ENCODE results near the gene ARSB. TPM values are rescaled to one million over a fixed set of nuclear protein-coding genes. Genes with fewer than 3 reads are reported as not detected.

The ARSB gene
- total RNA-seq, 2 experiments from 2014 or later, result 4.4 to 5.2 TPM

- POLR2A ChIA-PET, result no interaction called here
- Mint-ChIP-seq H3K36me3 (ENCODE audit: low read depth) (no peaks in the 10 kb centered on the region), H3K27me3 (no peaks in the 10 kb centered on the region), H3K4me3 (no peak overlapping the region), H3K27ac (no peak overlapping the region), H3K4me1 (ENCODE audit: low read depth) (no peaks in the 10 kb centered on the region), H3K9me3 (no peaks in the 10 kb centered on the region)
- no peaks in the 10 kb centered on the region for H3K4me1 ChIP-seq (ENCODE audit: insufficient read depth, low read length)
- H3K9me3 ChIP-seq (ENCODE audit: control insufficient read depth in 1 of 2, insufficient read depth in 1 of 2, low read length in 2 of 2), result no peaks in the 10 kb centered on the region
- TF ChIP-seq, protein P1, sequence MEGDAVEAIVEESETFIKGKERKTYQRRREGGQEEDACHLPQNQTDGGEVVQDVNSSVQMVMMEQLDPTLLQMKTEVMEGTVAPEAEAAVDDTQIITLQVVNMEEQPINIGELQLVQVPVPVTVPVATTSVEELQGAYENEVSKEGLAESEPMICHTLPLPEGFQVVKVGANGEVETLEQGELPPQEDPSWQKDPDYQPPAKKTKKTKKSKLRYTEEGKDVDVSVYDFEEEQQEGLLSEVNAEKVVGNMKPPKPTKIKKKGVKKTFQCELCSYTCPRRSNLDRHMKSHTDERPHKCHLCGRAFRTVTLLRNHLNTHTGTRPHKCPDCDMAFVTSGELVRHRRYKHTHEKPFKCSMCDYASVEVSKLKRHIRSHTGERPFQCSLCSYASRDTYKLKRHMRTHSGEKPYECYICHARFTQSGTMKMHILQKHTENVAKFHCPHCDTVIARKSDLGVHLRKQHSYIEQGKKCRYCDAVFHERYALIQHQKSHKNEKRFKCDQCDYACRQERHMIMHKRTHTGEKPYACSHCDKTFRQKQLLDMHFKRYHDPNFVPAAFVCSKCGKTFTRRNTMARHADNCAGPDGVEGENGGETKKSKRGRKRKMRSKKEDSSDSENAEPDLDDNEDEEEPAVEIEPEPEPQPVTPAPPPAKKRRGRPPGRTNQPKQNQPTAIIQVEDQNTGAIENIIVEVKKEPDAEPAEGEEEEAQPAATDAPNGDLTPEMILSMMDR (IDR thresholded peaks at IDR 0.05), result no peak
- DNase-seq (no peak), ATAC-seq (ENCODE audit: poor library complexity) (no peak)
- intact Hi-C loops (cut with DNase I, micrococcal nuclease), result no loop called here
- no peak overlapping the region for H3K27ac ChIP-seq (ENCODE audit: low read depth in 1 of 2, low read length in 2 of 2)
- no peaks in the 10 kb centered on the region for H3K36me3 ChIP-seq (ENCODE audit: insufficient read depth, low read length)
- H3K27me3 ChIP-seq (ENCODE audit: control insufficient read depth in 1 of 2, insufficient read depth in 2 of 2, low read length in 2 of 2), result no peaks in the 10 kb centered on the region
- H3K4me3 ChIP-seq (ENCODE audit: low read length), result no peak overlapping the region
- CTCF ChIA-PET, result no interaction called here
Measured at GRCh38 chr5:78809444-78809843, 175.7 kb downstream of the ARSB start.

DNA sequence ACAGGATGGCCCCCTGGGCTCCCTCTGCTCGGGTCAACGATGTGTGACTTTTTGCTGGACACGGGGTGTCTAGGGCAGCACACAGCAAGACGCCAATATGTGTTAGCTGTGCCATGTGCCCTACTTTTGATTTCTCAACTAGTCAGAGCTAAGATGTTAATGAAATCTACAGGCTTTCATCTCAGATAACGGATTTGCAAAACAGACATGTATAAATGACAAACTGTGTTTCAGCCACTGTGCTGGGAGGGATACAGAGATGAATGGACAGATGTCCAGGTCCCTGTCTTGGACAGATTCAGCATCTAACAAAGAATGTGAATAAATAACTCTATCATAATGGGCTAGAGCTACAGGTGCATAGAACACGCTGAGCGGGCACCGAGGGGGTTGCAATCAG is 176.3 kb downstream of the ARSB start:
- Mint-ChIP-seq H3K4me1 (ENCODE audit: low read depth) (no peaks in the 10 kb centered on the region), H3K36me3 (ENCODE audit: low read depth) (no peaks in the 10 kb centered on the region), H3K27ac (no peak overlapping the region), H3K27me3 (no peaks in the 10 kb centered on the region), H3K4me3 (no peak overlapping the region), H3K9me3 (no peaks in the 10 kb centered on the region)
- no peak overlapping the region for H3K27ac ChIP-seq (ENCODE audit: low read depth in 1 of 2, low read length in 2 of 2)
- ATAC-seq (ENCODE audit: poor library complexity) (no peak), DNase-seq (no peak)
- intact Hi-C loops (cut with DNase I, micrococcal nuclease), result no loop called here
- H3K27me3 ChIP-seq (ENCODE audit: control insufficient read depth in 1 of 2, insufficient read depth in 2 of 2, low read length in 2 of 2), result no peaks in the 10 kb centered on the region
- ChIA-PET CTCF (no interaction called here), POLR2A (no interaction called here)
- H3K4me3 ChIP-seq (ENCODE audit: low read length), result no peak overlapping the region
- H3K4me1 ChIP-seq (ENCODE audit: insufficient read depth, low read length), result no peaks in the 10 kb centered on the region
- H3K9me3 ChIP-seq (ENCODE audit: control insufficient read depth in 1 of 2, insufficient read depth in 1 of 2, low read length in 2 of 2), result no peaks in the 10 kb centered on the region
- TF ChIP-seq, protein P1 (IDR thresholded peaks at IDR 0.05), result no peak
- no peaks in the 10 kb centered on the region for H3K36me3 ChIP-seq (ENCODE audit: insufficient read depth, low read length)

DNA sequence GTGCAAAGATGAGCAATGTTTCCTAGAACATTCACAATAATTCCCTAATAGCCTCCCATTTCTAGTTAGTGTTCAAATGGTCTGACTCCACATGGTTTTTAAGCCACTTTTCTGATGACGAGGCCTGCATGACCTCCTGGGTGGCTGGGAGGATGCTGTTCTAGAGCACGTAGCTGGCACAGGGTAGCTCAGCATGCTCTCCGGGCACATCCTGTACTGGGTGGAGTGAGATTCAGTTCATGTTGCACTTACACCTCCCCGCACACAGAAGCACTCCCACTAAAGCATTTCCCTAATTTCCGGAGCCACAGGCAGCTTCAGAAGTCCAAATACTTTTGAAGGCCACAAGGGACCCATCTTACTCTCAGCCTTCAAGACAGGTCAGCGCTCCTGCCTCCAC is 176.7 kb downstream of the ARSB start:
- intact Hi-C loops (cut with DNase I, micrococcal nuclease), result no loop called here
- H3K36me3 ChIP-seq (ENCODE audit: insufficient read depth, low read length), result no peaks in the 10 kb centered on the region
- Mint-ChIP-seq H3K36me3 (ENCODE audit: low read depth) (no peaks in the 10 kb centered on the region), H3K4me3 (no peak overlapping the region), H3K4me1 (ENCODE audit: low read depth) (no peaks in the 10 kb centered on the region), H3K9me3 (no peaks in the 10 kb centered on the region), H3K27ac (no peak overlapping the region), H3K27me3 (no peaks in the 10 kb centered on the region)
- no peak for ATAC-seq (ENCODE audit: poor library complexity)
- H3K27me3 ChIP-seq (ENCODE audit: control insufficient read depth in 1 of 2, insufficient read depth in 2 of 2, low read length in 2 of 2), result no peaks in the 10 kb centered on the region
- no peak for DNase-seq
- H3K4me3 ChIP-seq (ENCODE audit: low read length), result no peak overlapping the region
- H3K4me1 ChIP-seq (ENCODE audit: insufficient read depth, low read length), result no peaks in the 10 kb centered on the region
- ChIA-PET CTCF (no interaction called here), POLR2A (no interaction called here)
- H3K27ac ChIP-seq (ENCODE audit: low read depth in 1 of 2, low read length in 2 of 2), result no peak overlapping the region
- TF ChIP-seq, protein P1 (IDR thresholded peaks at IDR 0.05), result no peak
- H3K9me3 ChIP-seq (ENCODE audit: control insufficient read depth in 1 of 2, insufficient read depth in 1 of 2, low read length in 2 of 2), result no peaks in the 10 kb centered on the region

Data from CD4-positive, alpha-beta T cell (primary cell).